T-helper 22 cell (primary cell): ENCODE results near the gene CTXN2.

Experiments used
- DNase-seq: peaks from one replicate; pipeline ENCODE4 v3.0.0-alpha.2; 2020; ENCODE audit warnings: low read depth

CTXN2 gene

GRCh38 chr15:48222627-48223026 lies 31.2 kb downstream of the CTXN2 start:
- DNase-seq, result no peak

- DNase-seq, result no peak
These were observed 34.3 kb downstream of the CTXN2 start for GRCh38 chr15:48225771-48226170.

- no peak for DNase-seq
These were observed 39.0 kb downstream of the CTXN2 start for GRCh38 chr15:48230498-48230897.

- DNase-seq, result no peak
These were observed 41.8 kb downstream of the CTXN2 start for GRCh38 chr15:48233246-48233645.

- DNase-seq, result no peak
These were observed 47.9 kb downstream of the CTXN2 start for GRCh38 chr15:48239334-48239733.

GRCh38 chr15:48242015-48242414 lies 50.5 kb downstream of the CTXN2 start:
- DNase-seq, result no peak

- no peak for DNase-seq
These were observed 51.1 kb downstream of the CTXN2 start for GRCh38 chr15:48242535-48242934.

GRCh38 chr15:48244921-48245320 lies 53.5 kb downstream of the CTXN2 start:
- no peak for DNase-seq

- no peak for DNase-seq
These were observed 56.9 kb downstream of the CTXN2 start for GRCh38 chr15:48248414-48248813.

- DNase-seq, result no peak
These were observed 59.2 kb downstream of the CTXN2 start for GRCh38 chr15:48250640-48251076.

GRCh38 chr15:48253172-48253571 lies 61.7 kb downstream of the CTXN2 start:
- no peak for DNase-seq
